ENCODE results near the gene THPO. TPM values are rescaled to one million over a fixed set of nuclear protein-coding genes. Genes with fewer than 3 reads are reported as not detected.

THPO gene
- total RNA-seq, 2 donors from 2014 or later: 0.55 TPM; not detected in 1

DNA sequence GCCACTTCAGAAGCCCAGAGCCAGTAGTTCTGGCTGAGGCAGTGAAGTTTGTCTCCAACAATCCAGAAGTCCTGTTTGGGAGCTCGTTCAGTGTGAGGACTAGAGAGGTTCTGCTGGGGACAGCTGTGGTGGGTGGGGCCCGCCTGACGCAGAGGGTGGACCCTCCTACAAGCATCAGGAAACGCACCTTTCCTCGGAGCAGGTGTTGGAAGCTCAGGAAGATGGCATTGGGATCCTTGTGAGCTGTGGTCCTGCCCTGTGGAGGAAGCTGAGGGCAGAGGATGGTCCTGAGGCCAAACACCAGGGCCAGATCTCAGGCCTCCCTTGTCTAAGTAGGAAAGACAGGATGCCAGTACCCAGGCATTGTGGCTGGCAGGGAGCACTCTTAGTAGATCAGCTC lies 5.1 kb downstream of the THPO start:
- Histone ChIP-seq H3K27ac (peak overlapping the region in 1 of 2 donors; percentile 12), H3K36me3 (peaks cover 8% of the 10 kb centered on the region), H3K27me3 (no peaks in the 10 kb centered on the region), H3K4me1 (peaks cover 0 to 23% of the 10 kb centered on the region in 2 donors), H3K9me3 (no peaks in the 10 kb centered on the region), H3K4me3 (no peak overlapping the region)
- DNase-seq (ENCODE audit: low spot score): no peak
- TF ChIP-seq, protein P1, sequence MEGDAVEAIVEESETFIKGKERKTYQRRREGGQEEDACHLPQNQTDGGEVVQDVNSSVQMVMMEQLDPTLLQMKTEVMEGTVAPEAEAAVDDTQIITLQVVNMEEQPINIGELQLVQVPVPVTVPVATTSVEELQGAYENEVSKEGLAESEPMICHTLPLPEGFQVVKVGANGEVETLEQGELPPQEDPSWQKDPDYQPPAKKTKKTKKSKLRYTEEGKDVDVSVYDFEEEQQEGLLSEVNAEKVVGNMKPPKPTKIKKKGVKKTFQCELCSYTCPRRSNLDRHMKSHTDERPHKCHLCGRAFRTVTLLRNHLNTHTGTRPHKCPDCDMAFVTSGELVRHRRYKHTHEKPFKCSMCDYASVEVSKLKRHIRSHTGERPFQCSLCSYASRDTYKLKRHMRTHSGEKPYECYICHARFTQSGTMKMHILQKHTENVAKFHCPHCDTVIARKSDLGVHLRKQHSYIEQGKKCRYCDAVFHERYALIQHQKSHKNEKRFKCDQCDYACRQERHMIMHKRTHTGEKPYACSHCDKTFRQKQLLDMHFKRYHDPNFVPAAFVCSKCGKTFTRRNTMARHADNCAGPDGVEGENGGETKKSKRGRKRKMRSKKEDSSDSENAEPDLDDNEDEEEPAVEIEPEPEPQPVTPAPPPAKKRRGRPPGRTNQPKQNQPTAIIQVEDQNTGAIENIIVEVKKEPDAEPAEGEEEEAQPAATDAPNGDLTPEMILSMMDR (IDR thresholded peaks at IDR 0.05): no peak

GRCh38 chr3:184372296-184372821 lies 5.6 kb downstream of the THPO start:
- Histone ChIP-seq H3K27ac (no peak overlapping the region), H3K4me3 (no peak overlapping the region), H3K27me3 (no peaks in the 10 kb centered on the region), H3K36me3 (peaks cover 11% of the 10 kb centered on the region), H3K4me1 (peaks cover 0 to 23% of the 10 kb centered on the region in 2 donors), H3K9me3 (no peaks in the 10 kb centered on the region)
- no peak for DNase-seq (ENCODE audit: low spot score)
- TF ChIP-seq, protein P1 (IDR thresholded peaks at IDR 0.05): no peak

DNA sequence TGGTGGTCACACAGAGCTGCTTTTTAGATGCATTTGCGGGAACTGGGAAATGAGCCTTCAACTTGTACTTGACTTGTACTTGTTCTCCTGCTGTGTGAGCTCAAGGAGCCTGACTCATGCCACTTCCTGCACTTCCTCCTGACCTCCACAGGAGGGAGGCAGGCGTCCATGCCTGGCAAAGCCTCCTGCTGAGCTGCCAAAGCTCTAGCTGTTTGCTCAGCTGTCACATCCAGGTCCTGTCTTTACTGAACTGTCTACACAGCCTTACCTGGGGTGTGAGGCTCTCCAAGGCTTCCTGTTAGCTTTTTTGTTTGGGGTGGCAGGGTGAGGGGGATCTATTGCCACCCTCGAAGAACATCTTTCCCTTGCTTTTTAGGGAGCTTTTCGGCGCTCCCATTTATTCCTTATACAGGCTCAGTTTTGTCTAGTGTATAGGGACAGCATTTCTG lies 6.4 kb downstream of the THPO start:
- peak; percentile 87 for DNase-seq (ENCODE audit: low spot score)
- TF ChIP-seq, protein P1 (IDR thresholded peaks at IDR 0.05): peak; percentile 91 to 96
- Histone ChIP-seq H3K27ac (no peak overlapping the region), H3K9me3 (no peaks in the 10 kb centered on the region), H3K27me3 (no peaks in the 10 kb centered on the region), H3K36me3 (peaks cover 15% of the 10 kb centered on the region), H3K4me1 (peaks cover 0 to 23% of the 10 kb centered on the region in 2 donors), H3K4me3 (no peak overlapping the region)

- peak overlapping the region; percentile 22 to 50 for H3K27ac ChIP-seq
- no peak for DNase-seq (ENCODE audit: low spot score)
- peaks cover 35% of the 10 kb centered on the region for H3K36me3 ChIP-seq
- TF ChIP-seq, protein P1 (IDR thresholded peaks at IDR 0.05): no peak
- no peak overlapping the region for H3K4me3 ChIP-seq
- H3K27me3 ChIP-seq: no peaks in the 10 kb centered on the region
- peaks cover 0 to 30% of the 10 kb centered on the region in 2 donors for H3K4me1 ChIP-seq
- H3K9me3 ChIP-seq: no peaks in the 10 kb centered on the region
Observed at GRCh38 chr3:184368586-184369183, 9.3 kb downstream of the THPO start.

GRCh38 chr3:184368116-184368515 lies 9.9 kb downstream of the THPO start:
- Histone ChIP-seq H3K9me3 (no peaks in the 10 kb centered on the region), H3K36me3 (peaks cover 35% of the 10 kb centered on the region), H3K4me3 (no peak overlapping the region), H3K27ac (no peak overlapping the region), H3K27me3 (no peaks in the 10 kb centered on the region), H3K4me1 (peaks cover 0 to 34% of the 10 kb centered on the region in 2 donors)
- DNase-seq (ENCODE audit: low spot score): no peak
- TF ChIP-seq, protein P1 (IDR thresholded peaks at IDR 0.05): no peak
